Neuron (in vitro differentiated cells): ENCODE data around the gene KCND3.

Source experiments
- H2AFZ ChIP-seq: one replicate; pipeline ENCODE4 v1.6.1; 2013; ENCODE audit warnings: low read depth, mild to moderate bottlenecking, inconsistent platforms, low read length, moderate library complexity
- H3K27me3 ChIP-seq: one replicate; pipeline ENCODE4 v1.6.1; 2013; ENCODE audit warnings: low read length; ENCODE audit not compliant: insufficient read depth
- H3K36me3 ChIP-seq: one replicate; pipeline ENCODE4 v1.6.1; 2013; ENCODE audit warnings: low read length; ENCODE audit not compliant: insufficient read depth
- H3K4me1 ChIP-seq: one replicate; pipeline ENCODE4 v1.6.1; 2013; ENCODE audit warnings: low read length; ENCODE audit not compliant: insufficient read depth
- H3K4me3 ChIP-seq: 2 replicates; pipeline ENCODE4 v1.5.1; 2013; ENCODE audit warnings: mild to moderate bottlenecking, low read length, moderate library complexity
- H3K9me3 ChIP-seq: one replicate; pipeline ENCODE4 v1.6.1; 2013; ENCODE audit warnings: low read length

Gene KCND3

DNA sequence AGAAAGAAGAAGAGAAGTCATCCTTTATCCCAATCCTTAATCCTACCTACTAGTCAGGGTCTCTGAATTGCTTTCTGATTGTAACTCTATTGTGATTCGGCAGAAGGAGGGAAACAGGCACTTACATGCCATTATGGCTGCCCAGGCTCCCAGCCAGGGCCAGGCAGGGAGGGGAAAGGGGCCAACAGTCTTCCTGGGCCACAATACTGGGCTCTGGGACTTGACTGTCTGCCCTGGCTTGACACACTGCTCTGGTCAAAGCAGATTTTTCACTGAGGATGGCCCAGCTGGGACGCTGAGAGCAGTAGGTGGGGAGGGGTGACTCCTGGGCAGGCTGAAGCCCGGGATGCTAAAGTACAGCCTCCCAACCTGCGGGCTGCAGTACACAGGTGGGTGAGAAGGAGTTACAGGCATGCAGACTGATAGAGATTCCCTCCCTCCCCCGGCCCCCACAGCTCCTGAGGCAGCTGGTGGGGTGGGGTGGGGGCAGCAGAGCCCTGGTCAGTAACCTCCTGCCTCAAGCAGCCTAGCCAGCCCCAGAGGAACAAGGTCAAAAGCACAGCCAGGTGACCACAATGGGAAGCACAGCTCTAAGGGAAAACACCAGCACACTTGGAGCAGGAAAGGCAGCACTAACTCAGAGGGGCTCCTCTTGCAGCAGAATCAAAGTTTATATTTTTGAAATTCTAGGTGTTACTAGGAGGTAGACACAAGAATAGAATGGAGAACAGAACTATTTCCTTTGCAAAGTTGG, 25.3 kb downstream of the KCND3 start:
- peaks cover 3% of the 10 kb centered on the region for H3K27me3 ChIP-seq
- no peaks in the 10 kb centered on the region for H3K9me3 ChIP-seq
- H3K4me3 ChIP-seq, result no peak overlapping the region

DNA sequence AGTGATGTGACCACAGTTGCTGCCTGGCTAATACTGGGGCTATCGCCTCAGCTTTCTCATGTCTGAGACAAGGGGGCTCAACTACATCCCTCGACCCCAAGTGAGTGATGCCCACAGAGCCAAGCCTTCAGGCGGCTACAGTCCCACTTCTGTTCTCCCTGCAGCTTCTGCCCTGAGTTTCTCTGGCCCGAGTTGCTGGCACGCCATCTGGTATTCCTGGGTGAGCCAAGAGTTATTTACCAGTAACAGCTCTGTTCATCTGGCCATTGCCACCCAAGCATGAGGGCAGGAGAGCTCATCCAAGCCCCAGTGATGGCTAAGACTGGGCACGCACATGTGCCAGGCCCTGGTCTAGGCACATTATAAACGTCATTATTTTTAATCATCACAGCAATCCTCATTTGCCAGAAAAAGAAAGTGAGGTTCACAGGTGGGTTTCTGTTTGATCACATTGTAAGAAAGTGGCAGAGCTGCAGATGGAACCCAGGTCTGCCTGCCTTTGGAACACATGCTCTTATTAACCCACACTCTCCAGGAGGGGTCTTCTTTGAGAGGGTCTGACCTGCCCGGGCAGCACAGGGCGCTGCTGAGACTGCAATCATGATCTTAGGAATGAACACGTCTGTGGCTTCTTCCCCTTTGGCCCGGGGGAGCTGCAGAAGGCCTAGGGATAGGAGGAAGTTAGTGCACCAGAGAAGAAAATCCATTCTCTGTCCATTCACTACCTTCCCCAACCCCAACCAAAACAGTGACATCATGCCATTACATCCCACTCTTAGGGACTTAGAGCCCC, 27.5 kb downstream of the KCND3 start:
- no peak overlapping the region for H3K4me3 ChIP-seq
- H3K27me3 ChIP-seq, result peaks cover 3% of the 10 kb centered on the region
- no peaks in the 10 kb centered on the region for H3K36me3 ChIP-seq

More for the DNA sequence above, 25.3 kb downstream of the KCND3 start:
- Histone ChIP-seq H2AFZ (no peak overlapping the region), H3K4me1 (no peaks in the 10 kb centered on the region), H3K36me3 (no peaks in the 10 kb centered on the region)

DNA sequence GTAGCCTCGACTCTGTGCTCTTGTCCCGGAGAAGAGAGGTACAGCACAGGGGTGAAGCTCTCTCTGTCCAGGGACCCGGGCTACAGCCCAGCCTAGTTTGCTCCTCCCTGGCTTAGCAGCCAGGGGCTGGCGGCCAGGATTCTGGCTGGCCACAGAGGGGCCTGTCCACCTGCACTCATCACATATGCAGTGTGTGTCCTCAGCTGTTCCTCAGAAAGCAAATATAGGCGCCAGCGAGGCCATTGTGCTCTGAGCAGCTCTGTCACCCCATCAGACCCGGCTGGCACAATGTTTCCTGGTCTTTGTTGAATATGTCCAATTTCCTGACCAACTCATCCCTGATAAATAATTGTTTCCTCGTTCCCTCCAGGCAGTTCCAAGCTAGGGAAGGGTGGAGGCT, 28.5 kb downstream of the KCND3 start:
- Histone ChIP-seq H3K36me3 (no peaks in the 10 kb centered on the region), H3K4me3 (no peak overlapping the region), H3K27me3 (peaks cover 3% of the 10 kb centered on the region), H3K4me1 (no peaks in the 10 kb centered on the region), H3K9me3 (no peaks in the 10 kb centered on the region), H2AFZ (no peak overlapping the region)

More for the DNA sequence above, 27.5 kb downstream of the KCND3 start:
- Histone ChIP-seq H2AFZ (no peak overlapping the region), H3K4me1 (no peaks in the 10 kb centered on the region), H3K9me3 (no peaks in the 10 kb centered on the region)

DNA sequence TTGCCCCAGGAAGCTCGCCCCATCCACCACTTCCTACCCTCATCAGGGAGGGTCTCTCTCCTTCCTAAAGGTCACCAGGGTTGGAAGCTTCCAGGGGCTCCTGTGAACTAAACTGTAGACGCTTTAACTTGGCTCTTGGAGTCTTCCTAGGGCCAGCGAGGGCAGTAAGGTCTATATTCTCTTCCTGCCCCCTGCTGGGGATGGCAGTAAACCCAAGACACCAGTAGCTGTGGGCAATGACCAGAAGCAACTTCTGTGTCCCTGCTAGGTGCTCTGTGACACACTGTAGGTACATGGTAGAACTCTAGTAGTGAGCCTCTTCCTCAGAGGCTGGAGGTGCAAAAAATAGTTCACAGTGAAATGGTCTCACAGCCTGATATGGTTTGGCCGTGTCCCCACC, 30.0 kb downstream of the KCND3 start:
- Histone ChIP-seq H3K9me3 (no peaks in the 10 kb centered on the region), H3K4me1 (no peaks in the 10 kb centered on the region), H3K36me3 (no peaks in the 10 kb centered on the region), H3K27me3 (no peaks in the 10 kb centered on the region), H2AFZ (no peak overlapping the region), H3K4me3 (no peak overlapping the region)

DNA sequence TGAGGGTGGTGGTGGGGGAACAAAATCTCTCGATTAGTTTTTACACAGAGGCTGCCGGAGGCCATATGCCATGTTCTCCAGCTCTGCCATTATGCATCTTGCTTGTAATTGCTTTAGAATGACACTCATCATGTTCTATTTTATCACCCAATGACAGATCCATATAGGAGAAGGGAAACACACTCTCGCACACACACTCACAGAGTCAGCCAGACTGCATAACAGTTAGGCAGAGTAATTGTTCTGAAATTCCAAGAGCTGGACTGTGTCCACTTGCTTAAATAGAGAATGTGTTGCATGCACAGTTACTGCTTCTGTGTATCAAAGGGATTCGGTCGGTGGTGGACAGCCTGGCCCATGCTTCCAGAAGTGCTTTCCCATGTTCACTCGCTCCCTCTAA, 30.6 kb downstream of the KCND3 start:
- Histone ChIP-seq H3K4me1 (no peaks in the 10 kb centered on the region), H3K9me3 (no peaks in the 10 kb centered on the region), H3K4me3 (no peak overlapping the region), H3K27me3 (no peaks in the 10 kb centered on the region), H2AFZ (no peak overlapping the region), H3K36me3 (no peaks in the 10 kb centered on the region)

DNA sequence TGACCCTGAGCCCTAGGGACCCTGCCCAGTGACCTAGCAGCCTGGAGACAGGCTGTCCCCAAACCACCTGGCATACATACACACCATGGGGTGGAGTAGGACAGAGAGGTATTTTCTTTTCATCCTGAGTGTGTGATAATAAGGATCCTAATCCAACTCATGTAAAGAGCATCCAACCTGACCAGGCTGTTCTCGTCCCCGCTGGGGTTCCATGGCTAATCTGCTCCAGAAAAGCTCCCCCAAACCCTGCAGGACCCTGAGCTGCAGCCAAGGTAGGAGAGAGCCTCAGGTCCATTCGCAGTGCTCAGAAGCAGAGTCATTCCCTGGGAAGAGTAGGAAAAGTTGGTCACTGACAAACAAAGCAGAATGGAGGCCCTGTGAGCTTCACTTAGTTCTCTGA, 31.4 kb downstream of the KCND3 start:
- Histone ChIP-seq H3K4me3 (no peak overlapping the region), H3K4me1 (no peaks in the 10 kb centered on the region), H2AFZ (no peak overlapping the region), H3K27me3 (no peaks in the 10 kb centered on the region), H3K36me3 (no peaks in the 10 kb centered on the region), H3K9me3 (no peaks in the 10 kb centered on the region)

DNA sequence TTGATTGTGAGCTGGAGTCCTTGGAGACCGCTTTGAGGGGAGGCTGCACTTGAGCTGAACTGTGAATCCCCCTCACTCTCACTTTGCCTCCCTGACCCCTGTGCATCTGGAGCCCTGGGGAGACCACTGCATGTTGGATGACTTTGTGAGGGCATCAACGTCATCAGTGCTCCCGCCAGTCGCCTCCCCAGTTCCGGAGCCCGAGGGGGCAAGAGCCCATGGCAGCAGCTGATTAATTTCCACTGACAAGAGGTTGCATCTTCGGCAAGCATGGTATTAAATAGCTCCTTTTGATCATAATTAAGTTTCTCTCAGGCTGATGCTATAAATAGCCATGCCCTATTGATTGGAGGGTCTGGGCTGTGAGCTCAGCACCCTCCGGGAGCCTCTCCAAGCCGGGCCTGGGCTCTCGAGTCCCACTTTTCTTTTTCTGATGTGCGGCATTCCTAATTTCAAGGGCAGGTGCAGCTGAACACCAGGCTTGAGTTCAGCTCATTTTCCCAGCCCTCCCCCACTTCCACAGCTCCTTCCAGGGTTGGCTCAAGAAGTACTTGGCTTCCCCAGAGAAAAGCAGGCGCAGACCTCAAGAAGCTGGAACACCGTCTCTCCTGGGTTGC, 33.2 kb downstream of the KCND3 start:
- H3K4me1 ChIP-seq, result no peaks in the 10 kb centered on the region
- no peak overlapping the region for H3K4me3 ChIP-seq
- peaks cover 2% of the 10 kb centered on the region for H3K27me3 ChIP-seq
- no peaks in the 10 kb centered on the region for H3K36me3 ChIP-seq
- H2AFZ ChIP-seq, result no peak overlapping the region
- no peaks in the 10 kb centered on the region for H3K9me3 ChIP-seq

DNA sequence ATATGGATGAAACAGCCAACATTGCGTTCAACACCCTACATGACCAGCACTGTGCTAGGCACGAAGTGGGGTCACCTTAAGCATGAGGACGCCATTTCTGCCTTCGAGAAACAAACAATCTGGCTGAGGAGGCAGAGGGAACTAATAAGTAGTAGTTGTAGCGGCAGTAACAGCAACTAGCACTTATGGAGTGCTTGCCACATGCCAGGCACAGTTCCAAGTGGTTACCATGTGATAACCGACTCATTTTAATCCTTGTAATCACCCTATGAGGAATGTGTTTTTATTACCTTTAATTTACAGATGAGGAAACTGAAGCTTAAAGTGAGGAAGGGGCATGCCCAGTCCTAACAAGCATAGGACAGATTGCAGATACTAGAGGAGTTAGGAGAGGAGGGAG, 33.7 kb downstream of the KCND3 start:
- H3K4me1 ChIP-seq, result no peaks in the 10 kb centered on the region
- H2AFZ ChIP-seq, result no peak overlapping the region
- H3K9me3 ChIP-seq, result no peaks in the 10 kb centered on the region
- no peaks in the 10 kb centered on the region for H3K36me3 ChIP-seq
- H3K4me3 ChIP-seq, result no peak overlapping the region
- H3K27me3 ChIP-seq, result peaks cover 2% of the 10 kb centered on the region

DNA sequence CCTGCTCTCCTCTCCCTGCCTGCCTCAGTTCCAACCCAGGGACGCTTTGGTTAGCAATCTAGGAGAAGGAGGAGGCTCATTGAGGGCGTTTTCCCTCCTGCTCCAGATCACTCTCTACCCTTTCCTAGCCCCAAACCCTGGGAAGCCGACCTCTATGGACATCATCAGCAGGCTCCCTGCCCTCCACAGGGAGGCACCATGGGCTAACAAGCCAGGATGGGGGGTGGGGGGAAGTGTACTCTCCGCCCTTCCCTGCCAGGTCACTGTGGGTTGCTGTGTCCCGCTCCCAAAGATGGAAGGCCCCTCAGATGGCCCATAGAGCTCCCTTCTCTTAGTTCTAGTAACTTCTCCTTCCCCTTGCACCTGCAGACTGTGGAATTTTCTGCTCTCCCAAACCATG, 35.7 kb downstream of the KCND3 start:
- no peak overlapping the region for H3K4me3 ChIP-seq
- H3K27me3 ChIP-seq, result peaks cover 2% of the 10 kb centered on the region
- no peak overlapping the region for H2AFZ ChIP-seq
- no peaks in the 10 kb centered on the region for H3K36me3 ChIP-seq
- no peaks in the 10 kb centered on the region for H3K9me3 ChIP-seq
- H3K4me1 ChIP-seq, result peaks cover 9% of the 10 kb centered on the region

DNA sequence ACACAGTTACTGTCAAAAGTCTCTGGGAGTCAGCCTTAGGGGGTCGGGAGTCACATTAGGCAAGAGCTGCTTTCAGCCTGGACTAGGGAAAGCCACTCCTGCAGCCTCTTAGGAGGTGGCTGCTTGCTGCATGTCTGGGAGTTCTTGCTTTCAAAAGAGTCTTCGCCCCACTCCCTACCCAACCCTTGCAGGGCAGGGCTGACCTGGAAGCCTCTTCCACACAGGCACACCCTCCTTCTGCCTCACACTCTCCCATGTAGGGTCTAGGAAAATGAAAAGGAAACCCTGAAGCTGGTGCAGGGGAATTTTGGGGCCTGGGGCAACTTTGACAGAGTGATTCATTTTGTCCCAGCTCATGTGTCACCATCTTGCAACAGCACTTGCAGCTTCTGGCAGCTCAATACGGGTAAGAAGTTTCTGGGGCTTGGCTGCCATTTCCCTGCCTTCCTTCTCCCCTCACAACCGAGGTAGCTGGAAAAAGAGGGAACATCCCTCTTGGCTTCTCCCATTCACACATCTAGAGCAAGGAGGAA, 37.3 kb downstream of the KCND3 start:
- Histone ChIP-seq H3K27me3 (peaks cover 2% of the 10 kb centered on the region), H3K36me3 (no peaks in the 10 kb centered on the region), H3K4me1 (peaks cover 15% of the 10 kb centered on the region), H3K4me3 (no peak overlapping the region), H2AFZ (no peak overlapping the region), H3K9me3 (no peaks in the 10 kb centered on the region)

DNA sequence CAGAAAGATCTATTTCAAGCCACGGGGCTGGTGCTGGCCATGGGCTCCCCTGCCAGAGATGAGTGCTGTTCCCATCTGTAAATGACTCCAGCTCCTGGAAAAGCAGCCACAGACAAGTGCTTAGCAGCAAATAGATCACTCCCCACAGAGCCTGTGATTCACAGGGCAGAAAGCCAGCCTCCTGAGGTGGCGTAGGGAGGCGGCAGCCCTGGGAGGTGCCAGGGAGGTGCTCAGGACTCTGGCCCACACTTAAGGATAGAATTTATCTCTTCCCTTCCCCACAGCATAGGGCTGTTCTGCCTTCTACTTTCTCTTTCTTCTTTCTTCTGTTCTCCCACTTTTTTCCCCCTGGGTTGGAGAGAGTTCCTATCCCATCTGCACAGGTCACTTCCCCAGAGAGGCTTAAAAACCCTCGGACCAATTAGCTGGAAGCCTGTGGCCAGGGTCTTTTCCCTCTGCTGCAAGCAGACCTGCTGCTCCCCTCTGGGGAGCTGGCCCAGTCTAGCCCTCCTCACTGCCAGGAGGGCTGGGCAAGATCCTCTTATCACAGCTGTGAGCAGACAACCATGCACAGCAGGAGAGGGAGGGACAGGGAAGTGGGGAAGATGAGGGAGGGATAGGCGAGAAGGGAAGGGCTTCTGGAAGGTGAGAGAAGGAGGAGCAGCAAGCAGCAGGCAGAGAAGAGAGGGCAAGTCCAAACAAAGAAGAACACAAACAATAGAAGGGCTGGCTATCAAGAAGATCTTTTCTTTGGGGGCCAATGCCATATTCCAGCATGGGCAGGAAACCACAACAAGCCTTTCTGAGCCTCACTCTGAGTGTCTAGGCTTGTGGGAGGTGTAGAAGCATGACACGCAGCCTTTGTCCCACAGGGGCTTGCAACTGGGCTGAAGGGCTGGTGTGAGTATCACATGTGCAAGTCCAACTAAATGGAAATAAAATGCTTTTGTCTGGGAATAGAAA, 41.0 kb downstream of the KCND3 start:
- H3K4me3 ChIP-seq, result no peak overlapping the region
- H3K36me3 ChIP-seq, result no peaks in the 10 kb centered on the region
- peak overlapping the region; percentile 9 for H2AFZ ChIP-seq
- peaks cover 2% of the 10 kb centered on the region for H3K27me3 ChIP-seq
- peaks cover 15% of the 10 kb centered on the region for H3K4me1 ChIP-seq
- no peaks in the 10 kb centered on the region for H3K9me3 ChIP-seq
